Measurements from ENCODE around the gene SLIT3.
"Not testable (repeated sequence)": the region's sequence is repeated elsewhere in the genome, so short reads cannot be mapped to it uniquely, and the experiment has no call there.

GRCh38 chr5:168630958-168631357, 670.0 kb downstream of the SLIT3 start:
- TF ChIP-seq, protein P1, sequence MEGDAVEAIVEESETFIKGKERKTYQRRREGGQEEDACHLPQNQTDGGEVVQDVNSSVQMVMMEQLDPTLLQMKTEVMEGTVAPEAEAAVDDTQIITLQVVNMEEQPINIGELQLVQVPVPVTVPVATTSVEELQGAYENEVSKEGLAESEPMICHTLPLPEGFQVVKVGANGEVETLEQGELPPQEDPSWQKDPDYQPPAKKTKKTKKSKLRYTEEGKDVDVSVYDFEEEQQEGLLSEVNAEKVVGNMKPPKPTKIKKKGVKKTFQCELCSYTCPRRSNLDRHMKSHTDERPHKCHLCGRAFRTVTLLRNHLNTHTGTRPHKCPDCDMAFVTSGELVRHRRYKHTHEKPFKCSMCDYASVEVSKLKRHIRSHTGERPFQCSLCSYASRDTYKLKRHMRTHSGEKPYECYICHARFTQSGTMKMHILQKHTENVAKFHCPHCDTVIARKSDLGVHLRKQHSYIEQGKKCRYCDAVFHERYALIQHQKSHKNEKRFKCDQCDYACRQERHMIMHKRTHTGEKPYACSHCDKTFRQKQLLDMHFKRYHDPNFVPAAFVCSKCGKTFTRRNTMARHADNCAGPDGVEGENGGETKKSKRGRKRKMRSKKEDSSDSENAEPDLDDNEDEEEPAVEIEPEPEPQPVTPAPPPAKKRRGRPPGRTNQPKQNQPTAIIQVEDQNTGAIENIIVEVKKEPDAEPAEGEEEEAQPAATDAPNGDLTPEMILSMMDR (IDR thresholded peaks at IDR 0.05): not testable (repeated sequence)
- TF ChIP-seq POLR2AphosphoS5, POLR2A, EP300 (IDR thresholded peaks at IDR 0.05): not testable (repeated sequence)

All from suprapubic skin (tissue), 4 donors.